ENCODE results near the gene TAF10.

Gene TAF10

DNA sequence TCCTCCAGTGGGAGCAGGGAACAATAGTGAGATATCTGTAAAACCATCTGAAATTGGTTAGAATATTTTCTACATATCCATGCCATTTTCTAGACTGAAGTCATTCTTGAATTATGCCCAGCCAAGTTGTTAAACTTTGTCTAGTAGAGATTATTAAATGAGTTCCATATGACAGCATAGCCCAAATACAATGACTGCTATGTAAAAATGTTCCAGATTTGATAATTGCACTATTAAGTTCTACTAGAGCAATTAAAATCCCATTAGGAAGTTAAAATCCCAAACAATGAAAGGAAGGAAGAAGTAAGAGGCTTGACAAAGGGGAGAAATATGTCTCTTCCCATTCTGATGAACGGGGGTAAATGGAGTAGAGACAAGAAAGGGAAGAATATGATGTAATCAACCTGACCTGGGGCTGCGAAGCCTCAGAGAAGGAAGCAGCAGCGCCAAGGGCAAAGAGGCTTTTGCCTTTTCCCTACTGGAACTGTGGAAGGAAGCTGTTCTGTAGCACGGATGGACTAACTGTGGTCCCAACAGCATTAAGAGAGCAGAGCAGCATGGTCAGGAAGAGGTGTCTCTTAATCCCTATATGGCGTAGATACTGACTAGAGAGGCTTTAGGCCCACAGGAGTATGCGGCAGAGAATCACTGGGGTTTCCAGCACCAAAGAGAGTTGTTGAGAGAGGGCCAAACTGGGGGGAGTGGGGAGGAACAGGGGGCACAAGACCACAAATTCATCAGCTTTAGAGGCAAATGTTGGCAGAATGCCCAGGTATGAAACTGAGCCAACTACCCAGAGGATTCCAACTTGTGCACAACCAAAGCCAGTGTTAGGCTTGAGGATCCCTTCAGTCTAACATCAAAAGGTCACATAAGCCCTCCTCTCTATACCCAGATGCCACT, 35.3 kb downstream of the TAF10 start:
- DNase-seq, result peak; percentile 92

DNA sequence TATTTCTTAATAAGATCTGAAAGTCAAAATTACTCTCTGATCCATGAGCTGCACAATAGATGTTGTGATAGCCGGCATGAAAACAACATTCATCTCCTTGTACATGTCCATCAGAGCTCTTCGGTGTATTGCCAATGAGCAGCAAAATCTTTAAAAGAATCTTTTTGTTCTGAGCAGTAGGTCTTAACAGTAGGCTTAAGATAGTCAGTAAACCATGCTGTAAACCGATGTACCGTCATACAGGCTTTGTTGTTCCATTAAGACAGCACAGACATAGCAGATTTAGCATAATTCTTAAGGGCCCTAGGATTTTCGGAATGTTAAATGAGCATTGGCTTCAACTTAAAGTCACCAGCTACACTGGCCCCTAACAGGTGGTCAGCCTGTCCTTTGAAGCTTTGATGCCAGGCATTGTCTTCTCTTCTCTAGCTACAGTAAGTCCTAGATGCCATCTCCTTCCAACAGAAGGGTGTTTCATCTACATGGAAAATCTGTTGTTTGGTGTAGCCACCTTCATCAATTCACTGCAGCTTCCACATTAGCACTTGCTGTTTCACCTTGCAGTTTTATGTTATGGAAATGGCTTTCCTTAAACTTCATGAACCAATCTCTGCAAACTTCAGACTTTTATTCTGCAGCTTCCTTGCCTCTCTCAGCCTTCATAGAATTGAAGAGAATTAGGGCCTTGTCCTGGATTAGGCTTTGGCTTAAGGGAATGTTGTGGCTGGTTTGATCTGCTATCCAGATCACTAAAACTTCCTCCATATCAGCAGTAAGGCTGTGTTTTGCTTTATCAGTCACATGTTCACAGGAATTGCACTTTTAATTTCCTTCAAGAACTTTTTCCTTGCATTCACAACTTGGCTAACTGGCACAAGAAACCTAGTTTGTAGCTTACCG, 37.0 kb downstream of the TAF10 start:
- peak; percentile 25 for DNase-seq

- peak; percentile 13 for DNase-seq
Measured at GRCh38 chr11:6572215-6572614, 39.8 kb downstream of the TAF10 start.

GRCh38 chr11:6571434-6572008, 40.5 kb downstream of the TAF10 start:
- no peak for DNase-seq

DNA sequence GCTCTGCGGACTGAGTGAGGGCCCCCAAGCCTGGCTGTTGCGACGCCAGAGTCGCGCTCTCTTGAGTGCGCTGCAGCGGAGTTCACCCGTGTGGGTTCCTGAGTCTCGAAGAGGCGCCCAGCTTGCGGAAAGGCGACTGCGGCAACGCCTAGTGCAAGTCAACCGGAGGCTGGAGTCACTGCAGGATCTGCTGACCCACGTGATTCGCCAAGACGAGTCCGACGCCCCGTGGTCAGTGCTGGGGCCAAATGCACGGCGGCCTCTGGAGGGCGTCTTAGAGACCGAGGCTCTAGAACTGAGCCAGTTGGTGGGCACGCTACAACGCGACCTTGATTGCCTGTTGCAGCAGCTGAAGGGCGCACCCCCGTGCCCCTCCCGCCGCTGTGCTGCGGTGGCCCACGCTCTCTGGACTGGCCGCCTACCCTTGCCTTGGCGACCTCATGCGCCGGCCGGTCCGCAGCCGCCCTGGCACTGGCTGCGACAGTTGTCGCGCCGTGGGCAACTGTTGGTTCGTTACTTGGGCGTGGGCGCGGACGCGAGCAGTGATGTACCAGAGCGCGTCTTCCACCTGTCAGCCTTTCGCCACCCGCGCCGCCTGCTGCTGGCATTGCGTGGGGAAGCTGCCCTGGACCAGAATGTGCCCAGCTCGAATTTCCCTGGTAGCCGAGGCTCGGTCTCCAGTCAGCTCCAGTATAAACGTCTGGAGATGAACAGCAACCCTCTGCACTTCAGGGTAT, 41.2 kb downstream of the TAF10 start:
- DNase-seq, result no peak

- DNase-seq, result no peak
Measured at GRCh38 chr11:6569706-6570105, 42.3 kb downstream of the TAF10 start.

DNA sequence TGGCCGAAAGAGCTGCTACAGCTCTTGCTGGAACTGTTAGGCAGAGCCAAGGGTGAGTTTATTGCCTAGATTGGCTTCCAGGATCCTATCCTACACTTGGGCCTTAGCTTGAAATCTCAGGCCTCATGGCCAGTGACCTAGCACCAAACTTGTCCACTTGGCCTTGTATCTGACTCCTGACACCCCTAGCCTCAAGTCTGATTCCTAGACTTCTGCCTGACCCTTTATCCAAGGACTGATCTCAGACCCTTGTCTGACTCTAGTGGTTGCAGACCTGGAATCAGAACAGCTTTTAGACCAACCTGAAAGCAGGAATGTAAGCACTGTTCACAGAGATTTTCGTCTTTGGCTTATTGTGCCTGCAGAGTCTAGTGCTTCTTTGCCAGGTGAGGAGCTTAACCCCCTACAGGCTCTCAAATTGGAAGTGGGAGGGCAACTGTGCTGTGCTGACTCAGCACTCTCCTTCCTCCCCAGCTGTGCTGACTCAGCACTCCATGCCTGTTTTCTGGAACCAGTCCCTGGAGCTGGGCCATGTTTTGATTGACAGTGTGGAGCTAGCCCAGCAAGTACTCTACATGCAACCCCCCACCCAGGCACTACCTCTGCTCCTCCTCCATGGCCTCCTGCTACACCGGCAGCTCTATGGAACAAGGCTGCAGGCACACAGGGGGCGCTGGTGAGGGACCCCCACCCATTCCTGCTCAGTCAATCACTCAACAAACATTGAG, 43.7 kb downstream of the TAF10 start:
- DNase-seq, result peak; percentile 31

DNA sequence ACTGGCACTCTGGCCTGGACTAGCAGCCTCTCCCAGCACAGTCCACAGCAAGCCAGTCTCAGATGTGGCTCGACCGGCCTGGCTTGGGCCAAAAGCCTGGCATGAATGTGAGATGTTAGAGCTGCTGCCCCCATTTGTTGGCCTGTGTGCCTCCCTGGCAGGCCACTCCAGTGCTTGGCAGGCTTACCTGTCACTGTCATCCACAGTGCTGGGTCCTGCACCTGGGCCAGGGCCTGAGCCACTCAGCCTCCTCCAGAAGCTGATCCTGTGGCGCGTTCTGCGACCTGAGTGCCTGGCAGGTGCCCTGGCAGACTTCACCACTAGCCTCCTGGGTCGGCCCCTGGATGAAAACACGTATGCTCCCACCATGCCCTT, 44.7 kb downstream of the TAF10 start:
- DNase-seq, result no peak

DNA sequence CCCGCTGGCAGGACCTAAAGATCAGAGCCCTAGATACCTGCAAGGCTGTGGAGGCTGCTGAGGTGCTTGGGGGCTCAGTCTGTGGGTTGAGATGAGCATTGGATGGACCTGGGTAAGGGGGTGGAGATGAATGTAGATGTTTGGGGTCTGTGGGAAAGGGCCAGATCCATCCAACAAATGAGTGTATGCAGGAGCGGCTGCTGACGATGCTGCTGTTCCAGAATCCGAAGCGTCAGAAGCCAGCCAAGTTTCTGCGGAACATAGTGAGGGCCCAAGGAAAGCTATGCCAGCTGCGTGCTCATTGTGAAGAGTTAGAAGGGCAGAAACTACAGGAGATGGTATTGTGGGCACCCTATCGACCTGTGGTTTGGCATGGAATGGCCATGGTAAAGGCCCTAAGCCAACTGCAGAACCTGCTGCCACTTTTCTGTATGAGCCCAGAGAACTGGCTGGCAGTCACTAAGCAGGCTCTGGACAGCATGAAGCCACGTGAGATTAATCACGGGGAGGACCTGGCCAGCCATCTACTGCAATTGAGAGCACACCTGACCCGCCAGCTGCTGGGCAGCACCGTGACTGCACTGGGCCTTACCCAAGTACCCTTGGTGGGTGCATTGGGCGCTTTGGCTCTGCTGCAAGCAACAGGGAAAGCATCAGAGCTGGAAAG, 45.2 kb downstream of the TAF10 start:
- no peak for DNase-seq

- no peak for DNase-seq
Measured at GRCh38 chr11:6565988-6566703, 45.9 kb downstream of the TAF10 start.

DNA sequence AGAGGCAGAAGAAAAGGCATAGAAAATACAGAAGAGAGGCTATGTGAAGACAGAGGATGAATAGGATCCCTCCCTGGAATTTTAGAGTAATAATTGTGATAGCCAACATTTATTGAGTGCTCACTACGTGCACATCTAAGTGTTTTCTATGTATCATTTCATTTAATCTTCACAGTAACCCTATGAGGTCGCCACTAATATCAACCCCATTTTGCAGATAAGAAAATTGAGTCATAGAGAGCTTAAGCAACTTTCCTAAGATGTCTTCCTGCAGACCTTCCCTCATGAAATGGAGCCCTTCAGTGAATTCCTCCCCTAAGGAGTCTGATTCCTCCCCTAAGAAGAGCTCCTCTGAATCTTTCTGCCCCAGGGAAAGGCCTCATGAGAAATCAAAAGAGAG, 46.7 kb downstream of the TAF10 start:
- no peak for DNase-seq

DNA sequence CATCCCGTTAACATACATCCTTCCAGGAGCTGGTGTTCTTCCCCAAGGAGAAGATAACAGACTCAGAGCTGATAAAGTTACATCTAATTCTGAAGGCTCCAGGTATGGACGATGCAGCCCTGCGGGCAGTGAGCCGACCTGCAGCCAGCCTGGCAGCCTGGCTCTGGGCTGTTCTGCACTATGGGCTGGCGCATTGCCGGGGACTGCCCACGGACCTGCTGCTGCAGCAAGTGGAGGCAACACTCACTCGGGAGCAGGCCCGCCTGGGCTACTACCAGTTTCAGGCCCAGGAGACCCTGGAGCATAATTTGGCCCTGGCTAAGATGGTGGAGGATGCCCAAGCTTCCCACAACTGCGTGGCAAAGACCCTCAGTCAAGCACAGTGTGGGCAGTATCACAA, 48.3 kb downstream of the TAF10 start:
- no peak for DNase-seq

DNA sequence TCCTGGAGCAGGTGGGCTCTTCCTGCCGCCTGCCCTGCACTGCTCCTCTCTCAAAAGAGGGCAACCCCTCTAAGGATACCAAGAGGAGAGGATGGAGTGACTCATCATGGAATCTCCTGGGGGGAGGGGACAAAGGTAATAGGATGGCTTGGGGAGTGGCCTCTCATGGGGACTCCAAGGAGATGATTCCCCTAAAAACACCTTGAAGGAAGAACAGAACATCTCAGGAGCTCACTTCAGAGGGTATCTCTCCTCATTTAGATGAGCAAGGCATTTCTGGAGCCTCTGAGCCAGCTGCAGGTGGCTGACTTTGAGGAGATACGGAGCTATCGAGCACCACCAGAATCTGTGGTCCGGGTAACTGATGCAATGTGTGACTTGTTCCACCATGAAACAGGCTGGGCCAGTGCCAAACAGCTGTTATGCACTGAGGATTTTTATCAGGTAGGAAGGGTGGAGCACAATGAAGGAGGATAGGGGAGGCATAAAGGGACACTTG, 48.8 kb downstream of the TAF10 start:
- DNase-seq, result no peak

DNA sequence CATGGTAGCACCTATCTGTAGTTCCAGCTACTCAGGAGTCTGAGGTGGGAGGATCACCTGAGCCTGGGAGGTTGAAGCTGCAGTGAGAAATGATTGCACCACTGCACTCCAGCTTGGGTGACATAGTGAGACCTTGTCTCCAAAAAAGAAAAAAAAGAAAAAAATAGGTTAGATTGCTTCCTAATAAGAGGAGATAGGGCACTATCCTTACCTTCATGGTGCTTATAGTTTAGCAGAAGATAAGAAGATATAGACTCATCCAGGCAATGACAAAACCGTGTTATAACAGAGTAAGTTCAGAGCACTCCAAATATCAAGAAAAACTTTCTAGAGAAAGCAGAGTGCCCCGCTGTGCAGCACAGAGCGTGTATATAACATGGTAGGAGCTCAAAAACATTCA, 50.7 kb downstream of the TAF10 start:
- DNase-seq, result no peak
